H9 (cell line): ENCODE results near the gene ANKRD13C. TPM values are rescaled to one million over a fixed set of nuclear protein-coding genes. Genes with fewer than 3 reads are reported as not detected.

ENCODE experiments used
- DNase-seq: peaks from one replicate; pipeline ENCODE4 v3.0.0-alpha.2; 2017
- H2AFZ ChIP-seq: one replicate; pipeline ENCODE4 v1.6.1; 2013; ENCODE audit warnings: mild to moderate bottlenecking, low read length, control low read depth, moderate library complexity
- H2AK5ac ChIP-seq: 2 replicates; pipeline ENCODE4 v1.6.1; 2013; ENCODE audit warnings: low read length, control low read depth, mixed read lengths; ENCODE audit not compliant: insufficient read length
- H2BK120ac ChIP-seq: one replicate; pipeline ENCODE4 v1.6.1; 2013; ENCODE audit warnings: low read depth, mild to moderate bottlenecking, low read length, control low read depth, inconsistent platforms; ENCODE audit not compliant: poor library complexity, severe bottlenecking
- H2BK12ac ChIP-seq: 2 replicates; pipeline ENCODE4 v1.6.1; 2013; ENCODE audit warnings: low read length, control low read depth, mixed read lengths, low read depth; ENCODE audit not compliant: insufficient read length
- H2BK15ac ChIP-seq: 2 replicates; pipeline ENCODE4 v1.6.1; 2013; ENCODE audit warnings: low read depth, low read length, control low read depth
- H2BK20ac ChIP-seq: one replicate; pipeline ENCODE4 v1.6.1; 2013; ENCODE audit warnings: low read depth, mild to moderate bottlenecking, low read length, control low read depth, inconsistent platforms; ENCODE audit not compliant: poor library complexity, severe bottlenecking
- H2BK5ac ChIP-seq: 2 replicates; pipeline ENCODE4 v1.6.1; 2013; ENCODE audit warnings: low read length, control low read depth, mixed read lengths; ENCODE audit not compliant: insufficient read length
- H3K14ac ChIP-seq: 2 replicates; pipeline ENCODE4 v1.6.1; 2013; ENCODE audit warnings: low read length, control low read depth; ENCODE audit not compliant: insufficient read depth
- H3K18ac ChIP-seq: 2 replicates; pipeline ENCODE4 v1.6.1; 2013; ENCODE audit warnings: low read depth, mild to moderate bottlenecking, mixed read lengths, low read length, control low read depth; ENCODE audit not compliant: insufficient read length
- H3K23ac ChIP-seq: 2 replicates; pipeline ENCODE4 v1.6.1; 2013; ENCODE audit warnings: low read length, control low read depth, mixed read lengths, low read depth; ENCODE audit not compliant: insufficient read length
- H3K23me2 ChIP-seq: 2 replicates; pipeline ENCODE4 v1.6.1; 2013; ENCODE audit warnings: low read depth, mild to moderate bottlenecking, mixed read lengths, low read length, control low read depth; ENCODE audit not compliant: insufficient read length, poor library complexity, severe bottlenecking
- H3K27ac ChIP-seq: 2 replicates; pipeline ENCODE4 v1.5.1; 2013; ENCODE audit warnings: low read length, control low read depth, mixed read lengths, low read depth; ENCODE audit not compliant: insufficient read length
- H3K27me3 ChIP-seq: 2 replicates; pipeline ENCODE4 v1.6.1; 2013; ENCODE audit warnings: low read length, control low read depth, inconsistent platforms; ENCODE audit not compliant: insufficient read depth
- H3K4ac ChIP-seq: 2 replicates; pipeline ENCODE4 v1.6.1; 2013; ENCODE audit warnings: low read depth, mild to moderate bottlenecking, control low read depth, inconsistent platforms, low read length, moderate library complexity
- H3K4me1 ChIP-seq: 2 replicates; pipeline ENCODE4 v1.6.1; 2013; ENCODE audit warnings: low read length, control low read depth, inconsistent platforms; ENCODE audit not compliant: insufficient read depth
- H3K4me2 ChIP-seq: 2 replicates; pipeline ENCODE4 v1.6.1; 2013; ENCODE audit warnings: low read length, control low read depth, mixed read lengths; ENCODE audit not compliant: insufficient read length, insufficient read depth
- H3K56ac ChIP-seq: 2 replicates; pipeline ENCODE4 v1.6.1; 2013; ENCODE audit warnings: low read depth, mild to moderate bottlenecking, mixed read lengths, low read length, control low read depth; ENCODE audit not compliant: insufficient read length
- H3K79me1 ChIP-seq: 2 replicates; pipeline ENCODE4 v1.6.1; 2013; ENCODE audit warnings: low read depth, mild to moderate bottlenecking, moderate library complexity, low read length, control low read depth, inconsistent platforms; ENCODE audit not compliant: insufficient read depth, poor library complexity, severe bottlenecking
- H3K79me2 ChIP-seq: 2 replicates; pipeline ENCODE4 v1.6.1; 2013; ENCODE audit warnings: low read length, control low read depth, inconsistent platforms; ENCODE audit not compliant: insufficient read depth
- H3K9ac ChIP-seq: 2 replicates; pipeline ENCODE4 v1.6.1; 2013; ENCODE audit warnings: low read length, control low read depth, mixed read lengths; ENCODE audit not compliant: insufficient read length; ENCODE audit errors: extremely low read depth
- H3K9me3 ChIP-seq: one replicate; pipeline ENCODE4 v1.6.1; 2013; ENCODE audit warnings: low read depth, low read length, inconsistent platforms; ENCODE audit not compliant: control insufficient read depth
- H3T11ph ChIP-seq: one replicate; pipeline ENCODE4 v1.6.1; 2013; ENCODE audit warnings: mild to moderate bottlenecking, low read length, control low read depth, inconsistent platforms
- H4K20me1 ChIP-seq: one replicate; pipeline ENCODE4 v1.6.1; 2013; ENCODE audit not compliant: control insufficient read depth, insufficient read length, insufficient read depth
- H4K5ac ChIP-seq: 2 replicates; pipeline ENCODE4 v1.6.1; 2013; ENCODE audit warnings: low read depth, mild to moderate bottlenecking, mixed read lengths, low read length, control low read depth; ENCODE audit not compliant: insufficient read length
- H4K8ac ChIP-seq: replicated peaks from 2 replicates; pipeline ENCODE4 v1.6.1; 2013; ENCODE audit warnings: low read length, control low read depth, mixed read lengths, low read depth; ENCODE audit not compliant: insufficient read length
- H4K91ac ChIP-seq: 2 replicates; pipeline ENCODE4 v1.6.1; 2013; ENCODE audit warnings: low read depth, mild to moderate bottlenecking, moderate library complexity, mixed read lengths, low read length, control low read depth; ENCODE audit not compliant: insufficient read length
- H3K27ac Mint-ChIP-seq, 3 experiments: 2 replicates in 2 of 3; 3 replicates in 1 of 3; pipeline ENCODE4 v1.8.0; 2020 to 2021; ENCODE audit warnings: mixed read lengths in 3 of 3, mild to moderate bottlenecking in 1 of 3, moderate library complexity in 1 of 3
- H3K27me3 Mint-ChIP-seq: 2 replicates; pipeline ENCODE4 v1.8.0; 2021; ENCODE audit warnings: low read depth, mild to moderate bottlenecking, moderate library complexity, mixed read lengths
- H3K36me3 Mint-ChIP-seq, 3 experiments: 2 replicates in 2 of 3; 3 replicates in 1 of 3; pipeline ENCODE4 v1.8.0; 2020 to 2021; ENCODE audit warnings: low read depth in 3 of 3, mixed read lengths in 3 of 3; ENCODE audit not compliant: insufficient read depth in 1 of 3
- H3K4me1 Mint-ChIP-seq, 2 experiments: 2 replicates each; pipeline ENCODE4 v1.8.0; 2020; ENCODE audit warnings: mixed read lengths in 2 of 2
- H3K4me3 Mint-ChIP-seq, 2 experiments: 2 replicates in 1 of 2; 3 replicates in 1 of 2; pipeline ENCODE4 v1.8.0; 2020 to 2021; ENCODE audit warnings: mild to moderate bottlenecking in 2 of 2, mixed read lengths in 2 of 2, moderate library complexity in 1 of 2
- H3K9me3 Mint-ChIP-seq, 2 experiments: 2 replicates in 1 of 2; 3 replicates in 1 of 2; pipeline ENCODE4 v1.8.0; 2020; ENCODE audit warnings: mild to moderate bottlenecking in 2 of 2, mixed read lengths in 2 of 2, moderate library complexity in 1 of 2
- CTCF ChIP-seq: fragments of 200-600 bp; sonication (generic); conservative IDR thresholded peaks from 3 replicates; pipeline ENCODE4 v1.8.0; 2021; ENCODE audit warnings: antibody characterized with exemption, mild to moderate bottlenecking
- total RNA-seq: library from RNA; stranded (reverse); gene quantifications from 2 replicates; pipeline ENCODE4 v1.2.1, GENCODE V29; 2021

ANKRD13C gene
- total RNA-seq, 1 experiment from 2014 or later = 19.7 TPM

- Mint-ChIP-seq H3K27ac (no peak overlapping the region), H3K36me3 (peaks cover 0 to 32% (median 18%) of the 10 kb centered on the region in 3 experiments; a peak in 5 of 7 replicates), H3K9me3 (no peaks in the 10 kb centered on the region), H3K27me3 (no peaks in the 10 kb centered on the region), H3K4me3 (no peak overlapping the region), H3K4me1 (peaks cover 8 to 9% of the 10 kb centered on the region in 2 experiments)
- H3K23ac ChIP-seq = no peak overlapping the region
- H4K91ac ChIP-seq = no peak overlapping the region
- H3K79me2 ChIP-seq = peaks cover 23% of the 10 kb centered on the region; the same call in 1 of the 2 replicates
- no peak overlapping the region for H4K5ac ChIP-seq
- DNase-seq = no peak
- H3K9ac ChIP-seq = no peak overlapping the region
- H2AK5ac ChIP-seq = no peak overlapping the region
- H4K8ac ChIP-seq = no peak overlapping the region
- H2BK20ac ChIP-seq = no peak overlapping the region
- no peak overlapping the region for H2BK15ac ChIP-seq
- no peaks in the 10 kb centered on the region for H4K20me1 ChIP-seq
- H2BK120ac ChIP-seq = no peak overlapping the region
- H3K9me3 ChIP-seq = no peaks in the 10 kb centered on the region
- no peak for TF ChIP-seq CTCF
- no peak overlapping the region for H3K18ac ChIP-seq
- no peak overlapping the region for H2BK12ac ChIP-seq
- no peaks in the 10 kb centered on the region for H3K4me1 ChIP-seq
- no peak overlapping the region for H3K56ac ChIP-seq
- H3K27ac ChIP-seq = no peak overlapping the region
- no peak overlapping the region for H3T11ph ChIP-seq
- H3K27me3 ChIP-seq = no peaks in the 10 kb centered on the region
- H3K4me2 ChIP-seq = no peak overlapping the region
- H3K23me2 ChIP-seq = no peaks in the 10 kb centered on the region
- no peak overlapping the region for H3K14ac ChIP-seq
- no peak overlapping the region for H3K4ac ChIP-seq
- H2BK5ac ChIP-seq = no peak overlapping the region
- peaks cover 4% of the 10 kb centered on the region for H3K79me1 ChIP-seq
- H2AFZ ChIP-seq = no peak overlapping the region
These were observed 143.0 kb downstream of the ANKRD13C start for GRCh38 chr1:70211541-70211940.
